ENCODE measurements around the gene MS4A14. TPM values are rescaled to one million over a fixed set of nuclear protein-coding genes. Genes with fewer than 3 reads are reported as not detected.

Gene MS4A14
- polyA plus RNA-seq, 2 of the 4 experiments (the other 2 are of a cell fraction), result not detected

DNA sequence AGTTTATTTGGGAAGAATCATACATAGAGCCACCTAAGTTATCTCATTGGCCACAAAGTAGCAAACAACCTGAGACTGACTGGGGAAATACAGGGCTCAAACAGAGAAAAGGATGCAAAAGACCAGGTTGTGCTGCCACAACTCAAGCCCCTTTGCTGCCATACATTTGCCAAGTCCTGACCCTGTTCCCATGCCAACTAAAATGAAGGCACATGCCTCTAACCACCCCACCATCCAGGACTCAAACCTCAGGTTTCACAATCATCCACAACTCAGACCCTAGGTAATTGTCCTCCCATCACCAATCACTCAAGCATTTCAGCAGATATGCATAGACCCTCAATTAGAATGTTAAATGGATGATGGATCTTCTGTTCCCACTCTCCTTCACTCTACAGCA is 58.0 kb downstream of the MS4A14 start:
- no peak overlapping the region for H3K4me2 ChIP-seq
- DNase-seq (ENCODE audit: low read depth in 1 of 2, low spot score in 1 of 2) (no peak), FAIRE-seq (no peak), ATAC-seq (no peak)
- no peaks in the 10 kb centered on the region for H3K9me3 ChIP-seq
- TF ChIP-seq MYC (IDR thresholded peaks at IDR 0.05; ENCODE audit: borderline replicate concordance, low read length) (no peak), HOXB13 (CRISPR knock-in tag; IDR thresholded peaks at IDR 0.05; ENCODE audit: low read depth) (no peak), ZC3H11A (IDR thresholded peaks at IDR 0.05) (no peak), PHF8 (IDR thresholded peaks at IDR 0.05; ENCODE audit: borderline replicate concordance, low read depth) (no peak), TFCP2L1 (CRISPR knock-in tag; IDR thresholded peaks at IDR 0.05) (no peak), HOXA7 (CRISPR knock-in tag; IDR thresholded peaks at IDR 0.05) (no peak), ZNF302 (CRISPR knock-in tag; IDR thresholded peaks at IDR 0.05) (no peak), ZSCAN20 (CRISPR knock-in tag; IDR thresholded peaks at IDR 0.05) (no peak), MAZ (IDR thresholded peaks at IDR 0.05; ENCODE audit: borderline replicate concordance, low read depth, low read length) (no peak), CHD2 (IDR thresholded peaks at IDR 0.05; ENCODE audit: low read length, partially characterized antibody) (no peak), FOSL2 (IDR thresholded peaks at IDR 0.05) (no peak), FOSL2 (CRISPR knock-in tag; IDR thresholded peaks at IDR 0.05) (no peak)
- TF ChIP-seq, protein P1, sequence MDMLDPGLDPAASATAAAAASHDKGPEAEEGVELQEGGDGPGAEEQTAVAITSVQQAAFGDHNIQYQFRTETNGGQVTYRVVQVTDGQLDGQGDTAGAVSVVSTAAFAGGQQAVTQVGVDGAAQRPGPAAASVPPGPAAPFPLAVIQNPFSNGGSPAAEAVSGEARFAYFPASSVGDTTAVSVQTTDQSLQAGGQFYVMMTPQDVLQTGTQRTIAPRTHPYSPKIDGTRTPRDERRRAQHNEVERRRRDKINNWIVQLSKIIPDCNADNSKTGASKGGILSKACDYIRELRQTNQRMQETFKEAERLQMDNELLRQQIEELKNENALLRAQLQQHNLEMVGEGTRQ (IDR thresholded peaks at IDR 0.05), result no peak
- TF ChIP-seq, protein P2, sequence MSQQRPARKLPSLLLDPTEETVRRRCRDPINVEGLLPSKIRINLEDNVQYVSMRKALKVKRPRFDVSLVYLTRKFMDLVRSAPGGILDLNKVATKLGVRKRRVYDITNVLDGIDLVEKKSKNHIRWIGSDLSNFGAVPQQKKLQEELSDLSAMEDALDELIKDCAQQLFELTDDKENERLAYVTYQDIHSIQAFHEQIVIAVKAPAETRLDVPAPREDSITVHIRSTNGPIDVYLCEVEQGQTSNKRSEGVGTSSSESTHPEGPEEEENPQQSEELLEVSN (IDR thresholded peaks at IDR 0.05; ENCODE audit: borderline replicate concordance, low read depth), result no peak
- CTCF ChIA-PET, result no interaction called here
- H3K4me1 ChIP-seq, result no peaks in the 10 kb centered on the region
- POLR2A ChIA-PET, result no interaction called here
- no peak overlapping the region for H3K4me3 ChIP-seq
- no peak overlapping the region for H3K27ac ChIP-seq

DNA sequence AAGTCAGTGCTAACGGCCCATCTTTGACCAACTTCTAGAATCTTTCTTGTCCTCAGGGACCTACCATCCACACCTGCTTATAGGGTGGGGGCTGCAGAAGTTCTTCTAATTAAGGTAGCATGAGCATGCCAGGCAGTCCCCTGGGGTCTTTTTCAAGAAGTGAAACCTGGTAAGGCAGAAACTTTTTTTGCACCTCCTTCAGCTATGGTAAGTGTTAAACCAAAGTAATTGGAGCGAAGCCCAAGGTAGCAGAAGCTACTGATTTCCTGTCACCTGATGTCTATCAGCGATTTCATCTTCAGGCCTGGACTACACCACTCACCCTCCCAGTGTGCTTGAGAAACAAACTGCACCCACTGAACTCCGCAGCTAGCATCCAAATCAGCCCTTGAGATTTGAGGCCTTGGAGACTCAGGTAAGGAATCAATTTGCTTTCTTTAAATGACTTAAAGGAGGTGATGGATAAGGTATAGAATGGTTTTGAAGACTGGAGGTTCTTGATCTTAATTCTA is 59.3 kb downstream of the MS4A14 start, which contains the start of gene MS4A1:
Gene MS4A1 (plus strand): TSS at position 317 of the 512 bp plus-strand sequence. CDS start 6,528 bp downstream, outside the sequence.
- ATAC-seq, result no peak
- DNase-seq (ENCODE audit: low read depth in 1 of 2, low spot score in 1 of 2), result no peak
- Histone ChIP-seq H3K4me1 (no peaks in the 10 kb centered on the region), H3K4me2 (no peak within 1 kb of the TSS), H3K4me3 (no peak within 1 kb of the TSS), H3K27ac (no peak within 1 kb of the TSS), H3K9me3 (no peaks in the 10 kb centered on the region)
- ChIA-PET CTCF (no interaction called here), POLR2A (no interaction called here)
- FAIRE-seq, result no peak
- 0% methylated on average over 4 of the region's 4 CpGs for WGBS (ENCODE audit: missing lambda C conversion rate)
- TF ChIP-seq NR3C1 (IDR thresholded peaks at IDR 0.05) (no peak), SREBF2 (IDR thresholded peaks at IDR 0.05) (no peak), NFE2L2 (conservative IDR thresholded peaks at IDR 0.05; ENCODE audit: low read length) (no peak), MAFK (IDR thresholded peaks at IDR 0.05; ENCODE audit: partially characterized antibody) (no peak), POLR2AphosphoS2 (conservative IDR thresholded peaks at IDR 0.05; ENCODE audit: low read length) (no peak), BHLHE40 (IDR thresholded peaks at IDR 0.05; ENCODE audit: low read depth, low read length) (no peak), ZFP36 (IDR thresholded peaks at IDR 0.05; ENCODE audit: borderline replicate concordance, partially characterized antibody) (no peak), HOXB5 (CRISPR knock-in tag; IDR thresholded peaks at IDR 0.05) (no peak), RARB (CRISPR knock-in tag; IDR thresholded peaks at IDR 0.05) (no peak), RNF2 (IDR thresholded peaks at IDR 0.05; ENCODE audit: borderline replicate concordance, low read depth) (no peak), CBX8 (IDR thresholded peaks at IDR 0.05) (no peak), JUNB (IDR thresholded peaks at IDR 0.05) (no peak), RFX5 (IDR thresholded peaks at IDR 0.05) (no peak), SMC3 (IDR thresholded peaks at IDR 0.05) (no peak)
- TF ChIP-seq, protein P3, sequence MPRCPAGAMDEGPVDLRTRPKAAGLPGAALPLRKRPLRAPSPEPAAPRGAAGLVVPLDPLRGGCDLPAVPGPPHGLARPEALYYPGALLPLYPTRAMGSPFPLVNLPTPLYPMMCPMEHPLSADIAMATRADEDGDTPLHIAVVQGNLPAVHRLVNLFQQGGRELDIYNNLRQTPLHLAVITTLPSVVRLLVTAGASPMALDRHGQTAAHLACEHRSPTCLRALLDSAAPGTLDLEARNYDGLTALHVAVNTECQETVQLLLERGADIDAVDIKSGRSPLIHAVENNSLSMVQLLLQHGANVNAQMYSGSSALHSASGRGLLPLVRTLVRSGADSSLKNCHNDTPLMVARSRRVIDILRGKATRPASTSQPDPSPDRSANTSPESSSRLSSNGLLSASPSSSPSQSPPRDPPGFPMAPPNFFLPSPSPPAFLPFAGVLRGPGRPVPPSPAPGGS (IDR thresholded peaks at IDR 0.05), result no peak
- TF ChIP-seq, protein P4, sequence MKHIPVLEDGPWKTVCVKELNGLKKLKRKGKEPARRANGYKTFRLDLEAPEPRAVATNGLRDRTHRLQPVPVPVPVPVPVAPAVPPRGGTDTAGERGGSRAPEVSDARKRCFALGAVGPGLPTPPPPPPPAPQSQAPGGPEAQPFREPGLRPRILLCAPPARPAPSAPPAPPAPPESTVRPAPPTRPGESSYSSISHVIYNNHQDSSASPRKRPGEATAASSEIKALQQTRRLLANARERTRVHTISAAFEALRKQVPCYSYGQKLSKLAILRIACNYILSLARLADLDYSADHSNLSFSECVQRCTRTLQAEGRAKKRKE (CRISPR knock-in tag; IDR thresholded peaks at IDR 0.05; ENCODE audit: low read depth), result no peak
- TF ChIP-seq, protein P5, sequence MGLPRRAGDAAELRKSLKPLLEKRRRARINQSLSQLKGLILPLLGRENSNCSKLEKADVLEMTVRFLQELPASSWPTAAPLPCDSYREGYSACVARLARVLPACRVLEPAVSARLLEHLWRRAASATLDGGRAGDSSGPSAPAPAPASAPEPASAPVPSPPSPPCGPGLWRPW (IDR thresholded peaks at IDR 0.05), result no peak

All from A549 (cell line).